Calu3 (cell line): ENCODE measurements around the gene RPS6KB2. TPM values are rescaled to one million over a fixed set of nuclear protein-coding genes. Genes with fewer than 3 reads are reported as not detected.
"Not testable (repeated sequence)": the region's sequence is repeated elsewhere in the genome, so short reads cannot be mapped to it uniquely, and the experiment has no call there.

ENCODE experiments used
- BruUV-seq: library from RNA; stranded (reverse); fragments of 400-500 nt; replicated peaks from 2 replicates; lab custom pipeline; 2021; lab: Mats Ljungman, UMichigan
- CTCF ChIA-PET: fragments of 300-600 bp; sonication (Branson Sonifier 250); formaldehyde crosslinking; loops from one replicate; lab custom pipeline; 2022; ENCODE audit warnings: antibody characterized with exemption; lab: Charles Lee
- DNase-seq: peaks from one replicate; pipeline ENCODE4 v3.0.0; 2022
- H3K27ac Mint-ChIP-seq: one replicate; pipeline ENCODE4 v1.8.0; 2022; ENCODE audit warnings: mixed read lengths; ENCODE audit not compliant: unreplicated experiment
- H3K27me3 Mint-ChIP-seq: one replicate; pipeline ENCODE4 v1.8.0; 2022; ENCODE audit warnings: mixed read lengths; ENCODE audit not compliant: unreplicated experiment
- H3K36me3 Mint-ChIP-seq: one replicate; pipeline ENCODE4 v1.8.0; 2022; ENCODE audit warnings: mild to moderate bottlenecking, moderate library complexity, mixed read lengths; ENCODE audit not compliant: insufficient read depth, unreplicated experiment
- H3K4me1 Mint-ChIP-seq: one replicate; pipeline ENCODE4 v1.8.0; 2022; ENCODE audit warnings: mild to moderate bottlenecking, low read depth, mixed read lengths; ENCODE audit not compliant: unreplicated experiment
- H3K4me3 Mint-ChIP-seq: one replicate; pipeline ENCODE4 v1.8.0; 2022; ENCODE audit warnings: mild to moderate bottlenecking, low read depth, moderate library complexity, mixed read lengths; ENCODE audit not compliant: unreplicated experiment
- H3K9me3 Mint-ChIP-seq: one replicate; pipeline ENCODE4 v1.8.0; 2022; ENCODE audit warnings: low read depth, mixed read lengths; ENCODE audit not compliant: unreplicated experiment
- CTCF ChIP-seq: fragments of 200-600 bp; IDR thresholded peaks from one replicate; pipeline ENCODE4 v1.8.0; 2022; ENCODE audit warnings: antibody characterized with exemption; ENCODE audit not compliant: unreplicated experiment
- intact Hi-C: fragments of 100-400 bp; cut with micrococcal nuclease; formaldehyde crosslinking; loops from one replicate; pipeline ENCODE4 v1.10.0; 2022; ENCODE audit not compliant: unreplicated experiment
- total RNA-seq: library from RNA; stranded (reverse); gene quantifications from 2 replicates; pipeline ENCODE4 v1.2.3, GENCODE V29; 2022

RPS6KB2 gene
- total RNA-seq, 1 experiment from 2014 or later: 44.3 TPM

DNA sequence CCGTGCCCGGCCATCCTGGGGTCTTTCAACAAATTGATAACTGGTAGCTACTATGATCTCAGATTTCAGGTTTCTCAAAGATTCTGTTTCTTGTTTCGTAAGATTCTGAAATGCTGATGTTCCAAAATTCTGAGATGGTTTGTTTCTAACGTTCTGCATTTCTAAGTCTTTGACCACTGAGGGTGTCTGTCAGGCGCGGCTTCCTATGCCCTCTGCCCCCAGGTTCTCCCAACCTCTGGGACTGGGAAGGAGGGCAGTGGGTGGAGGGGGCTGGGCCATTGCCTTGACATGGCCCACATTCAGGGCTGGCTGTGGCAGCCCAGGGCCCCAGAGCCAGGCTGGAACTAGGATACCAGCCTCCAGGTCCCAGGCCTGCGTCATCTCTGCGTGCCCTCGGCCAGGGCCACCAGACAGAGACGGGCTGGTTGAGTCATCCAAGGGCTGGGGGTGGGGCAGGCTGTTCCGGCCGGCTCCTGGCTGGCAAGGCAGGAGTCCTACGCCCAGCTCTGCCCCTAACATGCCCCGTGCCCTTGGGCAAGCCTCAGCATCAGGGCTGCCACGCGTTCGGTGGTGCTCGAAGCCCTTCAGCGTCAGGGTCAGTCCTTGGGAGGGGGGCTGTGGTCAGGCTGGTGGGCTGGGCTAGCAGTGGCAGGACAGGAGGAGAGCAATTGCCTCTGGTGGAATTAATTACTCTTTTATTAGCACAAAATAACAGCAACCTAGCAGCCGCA lies 35.6 kb downstream of the RPS6KB2 start:
- H3K27ac Mint-ChIP-seq: peak overlapping the region; percentile 91
- intact Hi-C loops: no loop called here
- peak overlapping the region; percentile 94 for H3K4me3 Mint-ChIP-seq
- CTCF ChIA-PET: no interaction called here
- DNase-seq: peak; percentile 89
- TF ChIP-seq CTCF: no peak
- no TSS peak for BruUV-seq
- peaks cover 59% of the 10 kb centered on the region for H3K36me3 Mint-ChIP-seq
- H3K27me3 Mint-ChIP-seq: no peaks in the 10 kb centered on the region
- H3K4me1 Mint-ChIP-seq: peaks cover 35% of the 10 kb centered on the region
- no peaks in the 10 kb centered on the region for H3K9me3 Mint-ChIP-seq

DNA sequence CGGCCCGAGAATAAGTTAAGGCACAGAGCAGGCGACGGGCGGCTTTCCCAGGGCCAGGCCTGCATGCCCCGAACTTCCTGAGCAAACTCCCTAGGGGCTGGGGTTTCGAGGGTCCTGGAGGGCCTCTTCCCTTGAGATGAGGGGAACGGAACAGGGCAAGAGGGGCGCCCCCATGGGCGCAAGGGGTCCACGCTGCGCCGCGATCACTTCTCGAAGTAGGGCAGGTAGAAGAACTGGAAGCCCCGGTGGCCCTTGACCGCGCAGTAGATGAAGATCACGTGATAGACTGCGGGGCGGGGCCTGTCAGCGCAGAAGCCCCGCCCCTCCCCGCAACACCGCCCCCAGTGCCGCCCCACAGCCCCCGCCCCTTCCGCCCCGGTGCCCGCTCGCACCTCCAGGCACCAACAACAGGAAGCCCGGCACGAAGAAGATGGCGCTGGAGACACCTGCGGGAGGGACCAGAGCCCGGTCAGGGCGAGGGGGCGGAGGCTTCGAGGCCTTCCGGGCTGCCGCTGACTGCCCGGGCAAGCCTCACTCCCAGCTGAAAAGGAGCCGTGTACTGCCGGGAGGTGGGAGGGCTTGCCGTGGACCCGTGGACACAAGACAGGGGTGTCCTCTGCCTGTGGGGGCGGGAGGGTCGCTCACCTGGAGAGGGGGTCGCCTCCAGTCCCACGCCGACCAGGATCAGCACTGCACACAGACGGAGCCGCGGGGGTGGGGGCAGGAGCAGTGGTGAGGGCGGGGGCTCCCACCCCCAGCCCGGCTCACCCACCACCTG lies 36.3 kb downstream of the RPS6KB2 start:
- H3K4me1 Mint-ChIP-seq: peaks cover 35% of the 10 kb centered on the region
- intact Hi-C loops: no loop called here

GRCh38 chr11:67465189-67465510 lies 36.9 kb downstream of the RPS6KB2 start:
- CTCF ChIA-PET: interaction anchor here (0.6 to 1.0 kb wide), 3 partner anchors 13 to 17 kb away, joined by 4 to 8 read pairs (median 6); partner anchors contain the start of gene GPR152
- H3K27me3 Mint-ChIP-seq: no peaks in the 10 kb centered on the region
- intact Hi-C loops: no loop called here

More for the DNA sequence above, 36.3 kb downstream of the RPS6KB2 start:
- no peak for TF ChIP-seq CTCF
- Mint-ChIP-seq H3K27me3 (no peaks in the 10 kb centered on the region), H3K27ac (peak overlapping the region; percentile 91), H3K36me3 (peaks cover 66% of the 10 kb centered on the region), H3K4me3 (peak overlapping the region; percentile 94), H3K9me3 (no peaks in the 10 kb centered on the region)
- DNase-seq: peak; percentile 95
- CTCF ChIA-PET: interaction anchor here (0.7 to 1.0 kb wide), 2 partner anchors 13 to 14 kb away, joined by 6 to 8 read pairs; partner anchors contain the start of gene GPR152
- no TSS peak for BruUV-seq

GRCh38 chr11:67465530-67465929 lies 37.2 kb downstream of the RPS6KB2 start:
- intact Hi-C loops, BruUV-seq, DNase-seq, H3K27me3 Mint-ChIP-seq, H3K9me3 Mint-ChIP-seq: not testable (repeated sequence)
- H3K4me3 Mint-ChIP-seq: peak overlapping the region; percentile 94
- H3K27ac Mint-ChIP-seq: peak overlapping the region; percentile 91
- CTCF ChIA-PET: interaction anchor here (0.6 to 1.0 kb wide), 2 partner anchors 14 to 16 kb away, joined by 4 to 8 read pairs; partner anchors contain the start of gene GPR152
- peaks cover 35% of the 10 kb centered on the region for H3K4me1 Mint-ChIP-seq
- H3K36me3 Mint-ChIP-seq: peaks cover 63% of the 10 kb centered on the region

More at GRCh38 chr11:67465189-67465510, 36.9 kb downstream of the RPS6KB2 start:
- no peaks in the 10 kb centered on the region for H3K9me3 Mint-ChIP-seq
- peaks cover 63% of the 10 kb centered on the region for H3K36me3 Mint-ChIP-seq
- no peak for TF ChIP-seq CTCF
- H3K27ac Mint-ChIP-seq: peak overlapping the region; percentile 91
- DNase-seq: no peak
- H3K4me1 Mint-ChIP-seq: peaks cover 35% of the 10 kb centered on the region
- BruUV-seq: TSS peak; percentile 69
- peak overlapping the region; percentile 94 for H3K4me3 Mint-ChIP-seq
